ENCODE results near the gene TFPI. TPM values are rescaled to one million over a fixed set of nuclear protein-coding genes. Genes with fewer than 3 reads are reported as not detected.

Gene TFPI
- total and polyA plus RNA-seq, 10 of the 15 experiments (the other 5 are each of a cell fraction or from before 2014, with no cell fraction given) = 0.07 to 0.59 (median 0.34) TPM

DNA sequence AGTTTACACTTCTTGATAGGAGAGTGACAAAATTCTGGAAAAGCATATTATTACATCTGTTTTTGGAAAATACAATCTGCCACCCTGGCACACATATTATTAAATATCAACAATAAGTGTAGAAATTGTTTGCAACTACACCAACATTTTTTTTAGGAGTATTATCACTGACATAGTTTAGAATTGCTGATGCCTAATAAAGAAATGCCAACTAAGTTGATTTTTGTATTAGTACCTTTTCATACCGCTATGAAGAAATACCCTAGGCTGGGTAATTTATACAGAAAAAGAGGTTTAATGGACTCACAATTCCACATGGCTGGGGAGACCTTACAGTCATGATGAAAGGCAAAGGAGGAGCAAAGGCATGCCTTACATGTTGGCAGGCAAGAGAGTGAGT is 35.9 kb upstream of the TFPI start:
- in situ Hi-C loops (cut with MboI) = no loop called here
- FAIRE-seq = no peak
- DNase-seq (ENCODE audit: low read depth, low spot score) = no peak
- ChIA-PET POLR2A (no interaction called here), CTCF (no interaction called here), RAD21 (ENCODE audit: unreplicated experiment) (interaction anchor here (1.1 kb wide), 1 partner anchor 253 kb away, joined by 3 read pairs; no protein-coding TSS in a partner anchor), SMC1A (ENCODE audit: uncharacterized antibody, unreplicated experiment) (interaction anchor here (0.5 to 0.9 kb wide), 2 partner anchors 90 to 534 kb away, joined by 3 read pairs; no protein-coding TSS in a partner anchor)
- Histone ChIP-seq H3K9me3 (replicated peaks; ENCODE audit: control insufficient read depth, insufficient read depth, low read length) (no peaks in the 10 kb centered on the region), H3K36me3 (ENCODE audit: control insufficient read depth in 2 of 2, insufficient read depth in 2 of 2, low read length in 1 of 2) (no peaks in the 10 kb centered on the region), H3K4me3 (no peak overlapping the region), H3K27ac (ENCODE audit: control insufficient read depth, insufficient read depth) (no peak overlapping the region), H3K4me1 (ENCODE audit: control insufficient read depth, insufficient read depth, low read length) (no peaks in the 10 kb centered on the region), H3K27me3 (replicated peaks in 1 of 2; ENCODE audit: control insufficient read depth in 2 of 2, insufficient read depth in 2 of 2, low read length in 1 of 2) (no peaks in the 10 kb centered on the region), H4K20me1 (ENCODE audit: control insufficient read depth, insufficient read depth) (no peaks in the 10 kb centered on the region; the same call in 1 of the 2 replicates), H3K79me2 (ENCODE audit: control insufficient read depth, insufficient read depth, low read length) (no peaks in the 10 kb centered on the region), H3K9ac (ENCODE audit: control insufficient read depth, insufficient read depth, low read length) (no peak overlapping the region), H2AFZ (ENCODE audit: control insufficient read depth, low read depth, low read length) (no peak overlapping the region), H3K4me2 (ENCODE audit: control insufficient read depth, insufficient read depth) (no peak overlapping the region)
- intact Hi-C loops (cut with micrococcal nuclease; ENCODE audit: unreplicated experiment) = no loop called here
- no TSS peak for BruUV-seq (replicated peaks)
- TF ChIP-seq WRNIP1 (IDR thresholded peaks at IDR 0.05; ENCODE audit: borderline replicate concordance, low read depth, low read length) (no peak), CBFB (IDR thresholded peaks at IDR 0.05; ENCODE audit: low read depth) (no peak), TBL1XR1 (IDR thresholded peaks at IDR 0.05; ENCODE audit: low read depth, low read length) (no peak), SREBF2 (IDR thresholded peaks at IDR 0.05; ENCODE audit: low read length) (no peak), NR2F1 (conservative IDR thresholded peaks at IDR 0.05) (no peak), EGR1 (IDR thresholded peaks at IDR 0.05; ENCODE audit: borderline replicate concordance in 1 of 2, low read depth in 2 of 2, low read length in 2 of 2) (no peak), ZNF217 (IDR thresholded peaks at IDR 0.05) (no peak), DPF2 (IDR thresholded peaks at IDR 0.05) (no peak), NBN (IDR thresholded peaks at IDR 0.05) (no peak), POLR2A (IDR thresholded peaks at IDR 0.05; ENCODE audit: low read depth, low read length) (no peak)
- TF ChIP-seq, protein P1, sequence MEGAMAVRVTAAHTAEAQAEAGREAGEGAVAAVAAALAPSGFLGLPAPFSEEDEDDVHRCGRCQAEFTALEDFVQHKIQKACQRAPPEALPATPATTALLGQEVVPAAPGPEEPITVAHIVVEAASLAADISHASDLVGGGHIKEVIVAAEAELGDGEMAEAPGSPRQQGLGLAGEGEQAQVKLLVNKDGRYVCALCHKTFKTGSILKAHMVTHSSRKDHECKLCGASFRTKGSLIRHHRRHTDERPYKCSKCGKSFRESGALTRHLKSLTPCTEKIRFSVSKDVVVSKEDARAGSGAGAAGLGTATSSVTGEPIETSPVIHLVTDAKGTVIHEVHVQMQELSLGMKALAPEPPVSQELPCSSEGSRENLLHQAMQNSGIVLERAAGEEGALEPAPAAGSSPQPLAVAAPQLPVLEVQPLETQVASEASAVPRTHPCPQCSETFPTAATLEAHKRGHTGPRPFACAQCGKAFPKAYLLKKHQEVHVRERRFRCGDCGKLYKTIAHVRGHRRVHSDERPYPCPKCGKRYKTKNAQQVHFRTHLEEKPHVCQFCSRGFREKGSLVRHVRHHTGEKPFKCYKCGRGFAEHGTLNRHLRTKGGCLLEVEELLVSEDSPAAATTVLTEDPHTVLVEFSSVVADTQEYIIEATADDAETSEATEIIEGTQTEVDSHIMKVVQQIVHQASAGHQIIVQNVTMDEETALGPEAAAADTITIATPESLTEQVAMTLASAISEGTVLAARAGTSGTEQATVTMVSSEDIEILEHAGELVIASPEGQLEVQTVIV (IDR thresholded peaks at IDR 0.05; ENCODE audit: borderline replicate concordance, partially characterized antibody) = no peak
- WGBS (ENCODE audit: insufficient coverage, insufficient replicate concordance, low lambda C conversion rate, missing lambda C conversion rate) = 0% methylated on average over 1 of the region's 1 CpG
- ATAC-seq = no peak

Measured in GM12878 (cell line).